SW 1271 (cell line): Measurements from ENCODE around the gene LEMD1.
"Not testable (repeated sequence)": the region's sequence is repeated elsewhere in the genome, so short reads cannot be mapped to it uniquely, and the experiment has no call there.

ENCODE experiments used
- DNase-seq, 2 experiments: peaks; one replicate each; lab custom pipeline; 2025; lab: John Stamatoyannopoulos, UW

Gene LEMD1

GRCh38 chr1:205429762-205430695 lies 8.2 kb upstream of the LEMD1 start:
- no peak for DNase-seq

GRCh38 chr1:205424901-205425600 lies 3.2 kb upstream of the LEMD1 start:
- DNase-seq: no peak

- DNase-seq: no peak
Observed at GRCh38 chr1:205423814-205424399, 2.1 kb upstream of the LEMD1 start.

GRCh38 chr1:205422993-205423642 lies 1.3 kb upstream of the LEMD1 start:
- DNase-seq: no peak

GRCh38 chr1:205420938-205421337 lies 918 bp downstream of the LEMD1 start:
- no peak for DNase-seq

GRCh38 chr1:205417870-205418635 lies 3.8 kb downstream of the LEMD1 start:
- no peak for DNase-seq

- no peak for DNase-seq
Observed at GRCh38 chr1:205416322-205416721, 5.5 kb downstream of the LEMD1 start.

GRCh38 chr1:205410581-205411298 lies 11.1 kb downstream of the LEMD1 start:
- no peak for DNase-seq

- no peak for DNase-seq
Observed at GRCh38 chr1:205407970-205408369, 13.9 kb downstream of the LEMD1 start.

- DNase-seq: not testable (repeated sequence)
Observed at GRCh38 chr1:205406252-205406651, 15.6 kb downstream of the LEMD1 start.

- not testable (repeated sequence) for DNase-seq
Observed at GRCh38 chr1:205404484-205404883, 17.4 kb downstream of the LEMD1 start.

GRCh38 chr1:205398586-205398985 lies 23.3 kb downstream of the LEMD1 start:
- DNase-seq: no peak

GRCh38 chr1:205396967-205397616 lies 24.8 kb downstream of the LEMD1 start:
- DNase-seq: peak in 1 of 2 experiments; percentile 3

GRCh38 chr1:205395616-205396015 lies 26.2 kb downstream of the LEMD1 start:
- DNase-seq: no peak

GRCh38 chr1:205392650-205393049 lies 29.2 kb downstream of the LEMD1 start:
- no peak for DNase-seq

- no peak for DNase-seq
Observed at GRCh38 chr1:205391386-205391785, 30.5 kb downstream of the LEMD1 start.

GRCh38 chr1:205387845-205388244 lies 34.0 kb downstream of the LEMD1 start:
- DNase-seq: no peak

GRCh38 chr1:205382990-205383389 lies 38.9 kb downstream of the LEMD1 start:
- DNase-seq: not testable (repeated sequence)

GRCh38 chr1:205382561-205382960 lies 39.3 kb downstream of the LEMD1 start:
- DNase-seq: no peak

- no peak for DNase-seq
Observed at GRCh38 chr1:205381305-205381704, 40.6 kb downstream of the LEMD1 start.
